K562 (cell line): ENCODE results near the gene SUMF2. TPM values are rescaled to one million over a fixed set of nuclear protein-coding genes. Genes with fewer than 3 reads are reported as not detected.

Experiments
- ARID1B ChIP-seq: fragments of 450-650 bp; IDR thresholded peaks from 2 replicates; pipeline ENCODE4 v1.6.1; 2016; ENCODE audit warnings: antibody characterized with exemption, mild to moderate bottlenecking, inconsistent platforms
- GTF2E2 ChIP-seq: fragments of 200-800 bp; sonication (Bioruptor generic); IDR thresholded peaks from 2 replicates; pipeline ENCODE4 v1.6.1; 2016; ENCODE audit warnings: missing genetic modification characterization, missing compliant biosample characterization
- HEY1 ChIP-seq: fragments of 250-450 bp; sonication (Bioruptor Pico); IDR thresholded peaks from 2 replicates; pipeline ENCODE4 v1.5.0; 2020; ENCODE audit warnings: mild to moderate bottlenecking, moderate library complexity, borderline replicate concordance
- KAT7 ChIP-seq: sonication (generic); formaldehyde crosslinking; IDR thresholded peaks from 2 replicates; pipeline ENCODE4 v1.8.0; 2022; ENCODE audit warnings: missing genetic modification reagents, mild to moderate bottlenecking, borderline replicate concordance
- NFE2 ChIP-seq: IDR thresholded peaks from 2 replicates; pipeline ENCODE4 v1.6.1; 2014; ENCODE audit warnings: antibody characterized with exemption, low read depth
- ZNF586 ChIP-seq: fragments of 450-650 bp; formaldehyde crosslinking; conservative IDR thresholded peaks from 2 replicates; pipeline ENCODE4 v1.4.0; 2020; ENCODE audit warnings: mild to moderate bottlenecking, moderate library complexity
- ZNF696 ChIP-seq: fragments of 250-450 bp; sonication (Bioruptor Pico); conservative IDR thresholded peaks from 2 replicates; pipeline ENCODE4 v1.4.0; 2020; ENCODE audit warnings: mild to moderate bottlenecking, moderate library complexity
- ZSCAN32 ChIP-seq: fragments of 450-650 bp; formaldehyde crosslinking; IDR thresholded peaks from 2 replicates; pipeline ENCODE4 v1.4.0; 2020; ENCODE audit warnings: mild to moderate bottlenecking, moderate library complexity
- polyA plus RNA-seq, 8 experiments: library from polyadenylated mRNA; depleted of rRNA in 4 of 8; stranded (reverse) in 5 of 8; unstranded in 3 of 8; fragments of >200 nt; fragmentation: Nextera tagmentation in 2 of 8; fragmentation: Illumina TruSeq in 1 of 8; extraction: Ambion mirVana in 2 of 8; extraction: Trizol in 1 of 8; gene quantifications; 2 replicates each; pipeline versions ENCODE4 v1.2.1 to v1.2.3, GENCODE V29; 2011 to 2014; ENCODE audit warnings: inconsistent platforms in 1 of 8, missing spikeins in 1 of 8
- total RNA-seq, 7 experiments: library from RNA; depleted of rRNA in 6 of 7; stranded (reverse); fragments of >200 nt in 6 of 7; fragmentation: Illumina TruSeq in 2 of 7; extraction: Trizol in 2 of 7; gene quantifications; 2 replicates each; pipeline versions ENCODE4 v1.2.1 to v1.2.3, GENCODE V29; 2011 to 2021; ENCODE audit warnings: low replicate concordance in 1 of 7
- TF ChIP-seq, protein P1 (sequence below): fragments of 450-650 bp; formaldehyde crosslinking; IDR thresholded peaks from 2 replicates; pipeline ENCODE4 v1.4.0; 2022; ENCODE audit warnings: mild to moderate bottlenecking, moderate library complexity
- TF ChIP-seq, protein P2 (sequence below): fragments of 250-450 bp; sonication (Bioruptor Pico); IDR thresholded peaks from 2 replicates; pipeline ENCODE4 v1.8.0; 2022; ENCODE audit warnings: moderate library complexity, mild to moderate bottlenecking, inconsistent platforms
- TF ChIP-seq, protein P3 (sequence below): fragments of 450-650 bp; formaldehyde crosslinking; IDR thresholded peaks from 2 replicates; pipeline ENCODE4 v1.4.0; 2020; ENCODE audit warnings: mild to moderate bottlenecking, moderate library complexity
- TF ChIP-seq, protein P4 (sequence below): fragments of 450-650 bp; IDR thresholded peaks from 2 replicates; pipeline ENCODE4 v1.6.1; 2018; ENCODE audit not compliant: partially characterized antibody
- TF ChIP-seq, protein P5 (sequence below): sonication (generic); formaldehyde crosslinking; IDR thresholded peaks from 2 replicates; pipeline ENCODE4 v1.8.1; 2023; ENCODE audit warnings: mild to moderate bottlenecking, missing genetic modification reagents
- TF ChIP-seq, protein P6 (sequence below): fragments of 450-650 bp; formaldehyde crosslinking; IDR thresholded peaks from 2 replicates; pipeline ENCODE4 v1.4.0; 2022; ENCODE audit warnings: missing genetic modification characterization

The SUMF2 gene
- total and polyA plus RNA-seq, 9 of the 15 experiments (the other 6 are each of a cell fraction or from before 2014, with no cell fraction given) = 39.0 to 113 (median 67.7) TPM

DNA sequence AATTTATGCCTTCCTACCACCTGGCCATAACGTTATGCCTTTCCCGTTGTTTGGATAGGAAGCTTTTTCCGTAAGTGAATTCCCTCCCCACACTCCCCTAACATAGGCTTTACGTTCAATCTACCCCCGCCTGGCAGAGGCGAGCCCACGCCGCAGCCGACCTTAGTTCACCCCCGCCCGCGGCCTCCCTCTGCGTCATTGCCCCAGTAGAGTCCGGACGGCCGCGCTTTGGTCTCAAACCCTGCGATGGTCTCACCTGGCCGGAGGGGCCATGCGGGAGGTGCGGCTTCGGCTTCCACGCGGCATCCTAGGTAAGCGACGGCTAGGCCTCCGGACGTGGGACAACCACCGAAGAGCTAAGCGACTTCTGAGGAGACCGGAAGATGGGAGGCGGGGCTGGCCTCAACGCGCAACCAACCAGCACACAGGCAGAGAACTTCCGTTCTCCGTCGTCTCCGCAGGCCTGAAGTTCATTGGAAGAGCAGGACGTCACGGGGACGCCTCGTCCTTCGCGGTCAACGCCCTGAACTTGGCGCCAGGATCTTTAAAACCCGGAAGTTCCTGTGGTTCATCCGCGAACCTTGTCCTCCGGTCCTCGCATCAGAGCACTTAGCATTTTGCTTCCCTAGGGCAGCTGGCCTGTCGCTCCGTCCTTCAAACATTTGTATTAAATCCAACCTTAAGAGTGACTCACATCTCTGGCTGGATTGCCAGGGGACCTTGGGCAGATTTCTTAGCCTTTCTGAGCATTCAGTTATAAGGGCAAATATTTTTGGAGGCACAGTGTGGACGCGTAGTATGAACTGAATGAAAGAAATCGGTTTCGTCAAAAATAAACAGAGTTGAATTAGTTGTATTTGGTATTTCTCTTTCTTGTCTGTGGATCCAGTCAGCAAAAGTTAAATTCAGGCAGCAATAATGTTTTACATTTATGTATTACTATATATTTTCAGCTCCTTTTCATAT, 42.3 kb downstream of the SUMF2 start, which contains the start of gene CHCHD2 (continued):
- TF ChIP-seq, protein P1, sequence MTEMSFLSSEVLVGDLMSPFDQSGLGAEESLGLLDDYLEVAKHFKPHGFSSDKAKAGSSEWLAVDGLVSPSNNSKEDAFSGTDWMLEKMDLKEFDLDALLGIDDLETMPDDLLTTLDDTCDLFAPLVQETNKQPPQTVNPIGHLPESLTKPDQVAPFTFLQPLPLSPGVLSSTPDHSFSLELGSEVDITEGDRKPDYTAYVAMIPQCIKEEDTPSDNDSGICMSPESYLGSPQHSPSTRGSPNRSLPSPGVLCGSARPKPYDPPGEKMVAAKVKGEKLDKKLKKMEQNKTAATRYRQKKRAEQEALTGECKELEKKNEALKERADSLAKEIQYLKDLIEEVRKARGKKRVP (CRISPR knock-in tag) = no peak
- TF ChIP-seq ZNF696 (CRISPR knock-in tag) = no peak
- TF ChIP-seq HEY1 (CRISPR knock-in tag) = no peak
- no peak for TF ChIP-seq ARID1B
- TF ChIP-seq KAT7 (CRISPR knock-in tag) = peak; percentile 24; the same call in 1 of the 2 replicates
- TF ChIP-seq, protein P2, sequence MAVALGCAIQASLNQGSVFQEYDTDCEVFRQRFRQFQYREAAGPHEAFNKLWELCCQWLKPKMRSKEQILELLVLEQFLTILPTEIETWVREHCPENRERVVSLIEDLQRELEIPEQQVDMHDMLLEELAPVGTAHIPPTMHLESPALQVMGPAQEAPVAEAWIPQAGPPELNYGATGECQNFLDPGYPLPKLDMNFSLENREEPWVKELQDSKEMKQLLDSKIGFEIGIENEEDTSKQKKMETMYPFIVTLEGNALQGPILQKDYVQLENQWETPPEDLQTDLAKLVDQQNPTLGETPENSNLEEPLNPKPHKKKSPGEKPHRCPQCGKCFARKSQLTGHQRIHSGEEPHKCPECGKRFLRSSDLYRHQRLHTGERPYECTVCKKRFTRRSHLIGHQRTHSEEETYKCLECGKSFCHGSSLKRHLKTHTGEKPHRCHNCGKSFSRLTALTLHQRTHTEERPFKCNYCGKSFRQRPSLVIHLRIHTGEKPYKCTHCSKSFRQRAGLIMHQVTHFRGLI (CRISPR knock-in tag) = no peak
- TF ChIP-seq ZNF586 (CRISPR knock-in tag) = no peak
- TF ChIP-seq NFE2 = no peak
- TF ChIP-seq ZSCAN32 (CRISPR knock-in tag) = no peak
- TF ChIP-seq, protein P3, sequence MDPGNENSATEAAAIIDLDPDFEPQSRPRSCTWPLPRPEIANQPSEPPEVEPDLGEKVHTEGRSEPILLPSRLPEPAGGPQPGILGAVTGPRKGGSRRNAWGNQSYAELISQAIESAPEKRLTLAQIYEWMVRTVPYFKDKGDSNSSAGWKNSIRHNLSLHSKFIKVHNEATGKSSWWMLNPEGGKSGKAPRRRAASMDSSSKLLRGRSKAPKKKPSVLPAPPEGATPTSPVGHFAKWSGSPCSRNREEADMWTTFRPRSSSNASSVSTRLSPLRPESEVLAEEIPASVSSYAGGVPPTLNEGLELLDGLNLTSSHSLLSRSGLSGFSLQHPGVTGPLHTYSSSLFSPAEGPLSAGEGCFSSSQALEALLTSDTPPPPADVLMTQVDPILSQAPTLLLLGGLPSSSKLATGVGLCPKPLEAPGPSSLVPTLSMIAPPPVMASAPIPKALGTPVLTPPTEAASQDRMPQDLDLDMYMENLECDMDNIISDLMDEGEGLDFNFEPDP (CRISPR knock-in tag) = no peak
- TF ChIP-seq, protein P4, sequence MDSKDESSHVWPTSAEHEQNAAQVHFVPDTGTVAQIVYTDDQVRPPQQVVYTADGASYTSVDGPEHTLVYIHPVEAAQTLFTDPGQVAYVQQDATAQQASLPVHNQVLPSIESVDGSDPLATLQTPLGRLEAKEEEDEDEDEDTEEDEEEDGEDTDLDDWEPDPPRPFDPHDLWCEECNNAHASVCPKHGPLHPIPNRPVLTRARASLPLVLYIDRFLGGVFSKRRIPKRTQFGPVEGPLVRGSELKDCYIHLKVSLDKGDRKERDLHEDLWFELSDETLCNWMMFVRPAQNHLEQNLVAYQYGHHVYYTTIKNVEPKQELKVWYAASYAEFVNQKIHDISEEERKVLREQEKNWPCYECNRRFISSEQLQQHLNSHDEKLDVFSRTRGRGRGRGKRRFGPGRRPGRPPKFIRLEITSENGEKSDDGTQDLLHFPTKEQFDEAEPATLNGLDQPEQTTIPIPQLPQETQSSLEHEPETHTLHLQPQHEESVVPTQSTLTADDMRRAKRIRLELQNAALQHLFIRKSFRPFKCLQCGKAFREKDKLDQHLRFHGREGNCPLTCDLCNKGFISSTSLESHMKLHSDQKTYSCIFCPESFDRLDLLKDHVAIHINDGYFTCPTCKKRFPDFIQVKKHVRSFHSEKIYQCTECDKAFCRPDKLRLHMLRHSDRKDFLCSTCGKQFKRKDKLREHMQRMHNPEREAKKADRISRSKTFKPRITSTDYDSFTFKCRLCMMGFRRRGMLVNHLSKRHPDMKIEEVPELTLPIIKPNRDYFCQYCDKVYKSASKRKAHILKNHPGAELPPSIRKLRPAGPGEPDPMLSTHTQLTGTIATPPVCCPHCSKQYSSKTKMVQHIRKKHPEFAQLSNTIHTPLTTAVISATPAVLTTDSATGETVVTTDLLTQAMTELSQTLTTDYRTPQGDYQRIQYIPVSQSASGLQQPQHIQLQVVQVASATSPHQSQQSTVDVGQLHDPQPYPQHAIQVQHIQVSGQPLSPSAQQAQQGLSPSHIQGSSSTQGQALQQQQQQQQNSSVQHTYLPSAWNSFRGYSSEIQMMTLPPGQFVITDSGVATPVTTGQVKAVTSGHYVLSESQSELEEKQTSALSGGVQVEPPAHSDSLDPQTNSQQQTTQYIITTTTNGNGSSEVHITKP = no peak
- peak; percentile 90 for TF ChIP-seq GTF2E2
- TF ChIP-seq, protein P5, sequence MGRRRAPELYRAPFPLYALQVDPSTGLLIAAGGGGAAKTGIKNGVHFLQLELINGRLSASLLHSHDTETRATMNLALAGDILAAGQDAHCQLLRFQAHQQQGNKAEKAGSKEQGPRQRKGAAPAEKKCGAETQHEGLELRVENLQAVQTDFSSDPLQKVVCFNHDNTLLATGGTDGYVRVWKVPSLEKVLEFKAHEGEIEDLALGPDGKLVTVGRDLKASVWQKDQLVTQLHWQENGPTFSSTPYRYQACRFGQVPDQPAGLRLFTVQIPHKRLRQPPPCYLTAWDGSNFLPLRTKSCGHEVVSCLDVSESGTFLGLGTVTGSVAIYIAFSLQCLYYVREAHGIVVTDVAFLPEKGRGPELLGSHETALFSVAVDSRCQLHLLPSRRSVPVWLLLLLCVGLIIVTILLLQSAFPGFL (CRISPR knock-in tag) = no peak
- TF ChIP-seq, protein P6, sequence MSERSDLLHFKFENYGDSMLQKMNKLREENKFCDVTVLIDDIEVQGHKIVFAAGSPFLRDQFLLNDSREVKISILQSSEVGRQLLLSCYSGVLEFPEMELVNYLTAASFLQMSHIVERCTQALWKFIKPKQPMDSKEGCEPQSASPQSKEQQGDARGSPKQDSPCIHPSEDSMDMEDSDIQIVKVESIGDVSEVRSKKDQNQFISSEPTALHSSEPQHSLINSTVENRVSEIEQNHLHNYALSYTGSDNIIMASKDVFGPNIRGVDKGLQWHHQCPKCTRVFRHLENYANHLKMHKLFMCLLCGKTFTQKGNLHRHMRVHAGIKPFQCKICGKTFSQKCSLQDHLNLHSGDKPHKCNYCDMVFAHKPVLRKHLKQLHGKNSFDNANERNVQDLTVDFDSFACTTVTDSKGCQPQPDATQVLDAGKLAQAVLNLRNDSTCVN = no peak
